ENCODE measurements around the gene SNAPC3.

GRCh38 chr9:15469406-15469805, 46.7 kb downstream of the SNAPC3 start:
- TF ChIP-seq, protein P1, sequence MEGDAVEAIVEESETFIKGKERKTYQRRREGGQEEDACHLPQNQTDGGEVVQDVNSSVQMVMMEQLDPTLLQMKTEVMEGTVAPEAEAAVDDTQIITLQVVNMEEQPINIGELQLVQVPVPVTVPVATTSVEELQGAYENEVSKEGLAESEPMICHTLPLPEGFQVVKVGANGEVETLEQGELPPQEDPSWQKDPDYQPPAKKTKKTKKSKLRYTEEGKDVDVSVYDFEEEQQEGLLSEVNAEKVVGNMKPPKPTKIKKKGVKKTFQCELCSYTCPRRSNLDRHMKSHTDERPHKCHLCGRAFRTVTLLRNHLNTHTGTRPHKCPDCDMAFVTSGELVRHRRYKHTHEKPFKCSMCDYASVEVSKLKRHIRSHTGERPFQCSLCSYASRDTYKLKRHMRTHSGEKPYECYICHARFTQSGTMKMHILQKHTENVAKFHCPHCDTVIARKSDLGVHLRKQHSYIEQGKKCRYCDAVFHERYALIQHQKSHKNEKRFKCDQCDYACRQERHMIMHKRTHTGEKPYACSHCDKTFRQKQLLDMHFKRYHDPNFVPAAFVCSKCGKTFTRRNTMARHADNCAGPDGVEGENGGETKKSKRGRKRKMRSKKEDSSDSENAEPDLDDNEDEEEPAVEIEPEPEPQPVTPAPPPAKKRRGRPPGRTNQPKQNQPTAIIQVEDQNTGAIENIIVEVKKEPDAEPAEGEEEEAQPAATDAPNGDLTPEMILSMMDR (IDR thresholded peaks at IDR 0.05; ENCODE audit: extremely low read depth in 1 of 2, insufficient read depth in 1 of 2, low read depth in 1 of 2, low read length in 2 of 2) = no peak
- TF ChIP-seq POLR2A (IDR thresholded peaks at IDR 0.05; ENCODE audit: low read depth, low read length) (no peak), MYC (IDR thresholded peaks at IDR 0.05; ENCODE audit: low read depth, low read length) (no peak), POLR2AphosphoS5 (IDR thresholded peaks at IDR 0.05; ENCODE audit: insufficient read depth, low read depth, low read length) (no peak)
